Psoas muscle (tissue), 8 donors: ENCODE results near the gene PSMB5. TPM values are rescaled to one million over a fixed set of nuclear protein-coding genes. Genes with fewer than 3 reads are reported as not detected.
A peak's percentile ranks its signal among the peaks of the same experiment; 100 is the strongest.

Source experiments
- ATAC-seq, 4 donors: fragments of 200-7000 bp; cut with Tn5 transposase; one replicate each; pipeline ENCODE4 v1.9.1; 2020; ENCODE audit warnings: moderate library complexity in 3 of 4, mild to moderate bottlenecking in 2 of 4
- DNase-seq, 2 donors: peaks; one replicate each; pipeline ENCODE4 v3.0.0-alpha.2; 2020
- H3K27ac ChIP-seq: fragments of 200-600 bp; one replicate; pipeline ENCODE4 v1.8.0; 2022
- H3K27me3 ChIP-seq, 3 donors: fragments of 200-600 bp in 1 of 3; one replicate each; pipeline versions ENCODE4 v1.6.1 to v1.8.0; 2013 to 2022; ENCODE audit warnings: low read length in 2 of 3, mild to moderate bottlenecking in 2 of 3, moderate library complexity in 1 of 3; ENCODE audit not compliant: insufficient read depth in 3 of 3
- H3K36me3 ChIP-seq, 2 donors: fragments of 200-600 bp in 1 of 2; one replicate each; pipeline versions ENCODE4 v1.6.1 to v1.8.0; 2013 to 2022; ENCODE audit warnings: low read depth in 1 of 2, mild to moderate bottlenecking in 1 of 2, moderate library complexity in 1 of 2; ENCODE audit not compliant: insufficient read depth in 1 of 2
- H3K4me1 ChIP-seq: fragments of 200-600 bp; one replicate; pipeline ENCODE4 v1.8.0; 2022
- H3K4me3 ChIP-seq: fragments of 200-600 bp; one replicate; pipeline ENCODE4 v1.8.0; 2022; ENCODE audit warnings: mild to moderate bottlenecking
- H3K9me3 ChIP-seq: fragments of 200-600 bp; one replicate; pipeline ENCODE4 v1.8.0; 2022
- WGBS, 3 donors: extraction: QIAGEN DNeasy Blood & Tissue Kit; methylation state at CpG; one replicate each; pipeline versions ENCODE4 v1.1.6 to v1.1.7; 2013; 5-methylcytosine and 5-hydroxymethylcytosine counted together
- intact Hi-C, 2 donors: fragments of 100-400 bp; cut with DNase I; formaldehyde crosslinking; loops; one replicate each; pipeline versions ENCODE4 v1.11.0 to v1.14.2; 2022
- polyA plus RNA-seq, 3 donors: library from polyadenylated mRNA; stranded (reverse); fragments of 200-250 nt; gene quantifications; one replicate each; pipeline ENCODE4 v1.2.3, GENCODE V29; 2013
- total RNA-seq, 4 donors: library from RNA; stranded (reverse); fragmentation: NEBNext Ultra II Directional in 2 of 4; extraction: Animal tissue kit (Norgen Biotek cat#: 25700) in 2 of 4; gene quantifications; one replicate each; pipeline versions ENCODE4 v1.2.1 to v1.2.4, GENCODE V29; 2021 to 2023
- TF ChIP-seq, protein P1 (sequence below): fragments of 200-600 bp; IDR thresholded peaks from one replicate; pipeline ENCODE4 v1.8.0; 2022; ENCODE audit warnings: antibody characterized with exemption
- donor health status: healthy with polysubstance abuse.
- donor health status: DM: no; HTN: no; CAD: no; lungs with moderate emphysema.
- donor health status: Bipolar disorder and iron deficiency.
- donor health status: healthy.
- donor health status: DM: yes; HTN: yes; CAD: no.
- donor health status: DM: no; HTN: no; CAD: no.
- donor health status: DM: no; HTN: no; CAD: no.
- donor health status: DM: yes; HTN: yes; CAD: no.

PSMB5 gene
- total and polyA plus RNA-seq, 7 donors, result 156 to 619 (median 304) TPM

DNA sequence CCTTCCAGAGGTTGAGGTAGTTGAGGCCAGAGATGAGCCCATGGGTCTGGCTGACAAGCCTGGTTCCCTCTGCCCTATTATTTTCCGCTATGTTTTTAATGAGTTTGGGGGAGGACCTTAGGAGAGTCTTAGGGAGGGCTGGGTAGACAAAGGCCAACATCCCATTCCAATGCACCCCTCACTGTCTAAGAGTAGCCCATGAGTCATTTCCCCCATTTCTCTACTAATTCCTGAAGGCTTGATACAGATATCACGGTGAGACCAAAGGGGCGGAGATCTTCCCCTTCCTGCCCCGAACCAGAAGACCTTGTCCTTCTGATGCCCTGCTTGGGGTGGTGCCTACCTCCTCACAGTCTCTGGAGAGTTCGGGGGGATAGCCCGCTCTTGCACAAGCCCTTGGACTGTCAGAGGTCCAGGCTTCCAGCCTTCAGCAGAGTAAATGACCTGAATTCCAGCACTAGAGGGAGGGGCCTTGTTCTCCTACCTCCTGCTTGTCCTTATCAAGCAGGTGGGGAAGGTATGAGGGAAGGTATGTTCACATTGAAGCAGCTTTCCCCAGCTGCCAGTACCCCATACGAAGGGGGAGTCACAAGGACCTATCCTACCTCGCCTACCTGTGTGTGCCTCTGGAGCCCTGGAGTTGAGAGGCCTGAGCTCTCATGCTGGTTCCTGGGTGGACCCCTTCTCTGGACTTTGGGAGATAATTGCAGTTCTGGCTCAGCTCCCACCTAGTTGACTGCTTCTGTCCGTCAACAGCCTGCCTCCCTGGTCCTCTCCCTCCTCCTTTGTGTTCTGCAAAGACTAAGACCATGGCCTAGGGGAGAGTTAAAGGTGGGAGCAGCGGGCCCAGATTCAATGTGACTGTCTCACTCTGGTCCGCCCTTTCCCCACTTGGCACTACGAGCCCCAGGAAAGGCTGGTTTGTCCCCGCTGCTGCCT lies 11.0 kb upstream of the PSMB5 start:
- peak in 2 of 4 donors; percentile 23 to 40 for ATAC-seq
- H3K27ac ChIP-seq, result no peak overlapping the region

DNA sequence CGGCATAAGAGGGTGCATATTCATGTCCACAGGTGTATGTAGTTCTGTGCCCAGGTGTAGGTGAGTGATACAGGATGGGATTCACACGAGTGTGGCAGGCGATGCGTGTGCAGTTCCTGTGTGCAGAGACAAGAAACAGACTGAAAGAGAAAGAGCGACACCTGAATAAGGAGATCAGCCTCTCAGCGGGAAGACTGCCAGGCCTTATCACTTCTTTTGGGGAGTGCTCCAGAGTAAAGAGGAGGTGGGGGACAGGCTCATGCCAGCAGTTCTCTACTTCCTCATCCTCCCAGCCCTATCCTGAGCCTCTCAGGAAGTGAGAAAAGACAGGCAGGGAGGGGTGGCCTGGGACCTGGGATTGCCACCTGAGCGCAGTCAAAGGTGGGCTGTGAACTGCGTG lies 10.1 kb upstream of the PSMB5 start:
- Histone ChIP-seq H3K9me3 (no peaks in the 10 kb centered on the region), H3K4me1 (no peaks in the 10 kb centered on the region), H3K27me3 (no peaks in the 10 kb centered on the region), H3K4me3 (no peak overlapping the region), H3K36me3 (no peaks in the 10 kb centered on the region), H3K27ac (no peak overlapping the region)
- 89 to 91% (median 91%) methylated on average over 8 of the region's 8 CpGs for WGBS, 3 donors
- intact Hi-C loops, result no loop called here
- no peak for DNase-seq
- no peak for ATAC-seq
- TF ChIP-seq, protein P1, sequence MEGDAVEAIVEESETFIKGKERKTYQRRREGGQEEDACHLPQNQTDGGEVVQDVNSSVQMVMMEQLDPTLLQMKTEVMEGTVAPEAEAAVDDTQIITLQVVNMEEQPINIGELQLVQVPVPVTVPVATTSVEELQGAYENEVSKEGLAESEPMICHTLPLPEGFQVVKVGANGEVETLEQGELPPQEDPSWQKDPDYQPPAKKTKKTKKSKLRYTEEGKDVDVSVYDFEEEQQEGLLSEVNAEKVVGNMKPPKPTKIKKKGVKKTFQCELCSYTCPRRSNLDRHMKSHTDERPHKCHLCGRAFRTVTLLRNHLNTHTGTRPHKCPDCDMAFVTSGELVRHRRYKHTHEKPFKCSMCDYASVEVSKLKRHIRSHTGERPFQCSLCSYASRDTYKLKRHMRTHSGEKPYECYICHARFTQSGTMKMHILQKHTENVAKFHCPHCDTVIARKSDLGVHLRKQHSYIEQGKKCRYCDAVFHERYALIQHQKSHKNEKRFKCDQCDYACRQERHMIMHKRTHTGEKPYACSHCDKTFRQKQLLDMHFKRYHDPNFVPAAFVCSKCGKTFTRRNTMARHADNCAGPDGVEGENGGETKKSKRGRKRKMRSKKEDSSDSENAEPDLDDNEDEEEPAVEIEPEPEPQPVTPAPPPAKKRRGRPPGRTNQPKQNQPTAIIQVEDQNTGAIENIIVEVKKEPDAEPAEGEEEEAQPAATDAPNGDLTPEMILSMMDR, result no peak

More for the DNA sequence above, 11.0 kb upstream of the PSMB5 start:
- DNase-seq, result no peak
- intact Hi-C loops, result no loop called here
- H3K4me3 ChIP-seq, result no peak overlapping the region
- H3K9me3 ChIP-seq, result no peaks in the 10 kb centered on the region
- no peaks in the 10 kb centered on the region for H3K27me3 ChIP-seq
- 84% methylated on average over 13 of the region's 13 CpGs for WGBS, 3 donors
- TF ChIP-seq, protein P1, result no peak
- no peaks in the 10 kb centered on the region for H3K4me1 ChIP-seq
- no peaks in the 10 kb centered on the region for H3K36me3 ChIP-seq

DNA sequence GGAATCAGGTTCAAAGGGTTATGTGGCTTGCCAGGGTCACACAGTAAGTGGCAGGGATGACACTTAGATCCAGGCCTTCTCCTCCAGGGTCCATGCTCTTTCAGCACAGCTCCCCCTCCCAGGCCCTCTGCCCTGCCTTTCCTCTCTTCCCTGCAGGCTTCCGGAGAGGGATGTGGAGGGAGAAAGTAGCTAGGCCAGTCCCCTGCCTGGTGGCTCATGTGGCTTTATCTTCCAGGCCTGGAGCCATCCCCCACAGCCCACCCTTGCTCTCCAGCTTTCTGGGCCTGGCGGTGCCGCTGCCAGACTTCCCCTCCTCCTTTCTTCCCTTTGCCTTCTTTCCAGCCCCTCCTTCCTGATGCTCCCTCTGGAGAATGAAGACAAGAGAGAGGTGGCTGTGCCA lies 9.1 kb upstream of the PSMB5 start:
- H3K36me3 ChIP-seq, result no peaks in the 10 kb centered on the region
- no peaks in the 10 kb centered on the region for H3K4me1 ChIP-seq
- no peak overlapping the region for H3K27ac ChIP-seq
- H3K4me3 ChIP-seq, result no peak overlapping the region
- WGBS, 3 donors, result 77 to 88% (median 86%) methylated on average over 3 of the region's 3 CpGs
- TF ChIP-seq, protein P1, result no peak
- no peaks in the 10 kb centered on the region for H3K27me3 ChIP-seq
- DNase-seq (no peak), ATAC-seq (no peak)
- intact Hi-C loops, result no loop called here
- no peaks in the 10 kb centered on the region for H3K9me3 ChIP-seq

DNA sequence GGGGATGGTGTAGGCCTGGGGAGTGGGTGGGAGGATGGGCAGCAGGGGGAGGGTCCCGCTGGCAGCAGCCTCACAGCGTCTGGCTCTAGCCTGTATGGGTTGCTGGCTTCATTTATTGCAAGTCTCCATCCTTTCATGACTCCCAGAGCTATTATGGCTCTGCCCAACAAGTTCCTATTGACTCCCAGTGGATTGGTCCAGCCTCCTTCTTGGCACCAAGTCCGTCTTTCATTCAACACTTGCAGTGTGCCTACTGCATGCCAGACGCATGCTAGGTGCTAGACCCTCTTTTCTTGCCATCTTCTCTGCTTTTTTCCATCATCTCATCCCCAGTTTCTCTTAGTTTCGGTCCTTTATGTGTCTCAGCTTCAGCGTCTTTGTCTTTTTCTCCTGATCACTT lies 8.4 kb upstream of the PSMB5 start:
- no peak for DNase-seq
- no peaks in the 10 kb centered on the region for H3K9me3 ChIP-seq
- TF ChIP-seq, protein P1, result no peak
- ATAC-seq, result no peak
- no peak overlapping the region for H3K4me3 ChIP-seq
- 80 to 84% (median 81%) methylated on average over 6 of the region's 6 CpGs for WGBS, 3 donors
- H3K4me1 ChIP-seq, result no peaks in the 10 kb centered on the region
- no peaks in the 10 kb centered on the region for H3K27me3 ChIP-seq
- H3K27ac ChIP-seq, result no peak overlapping the region
- H3K36me3 ChIP-seq, result no peaks in the 10 kb centered on the region
- intact Hi-C loops, result no loop called here
